ENCODE data around the gene TMEM235. TPM values are rescaled to one million over a fixed set of nuclear protein-coding genes. Genes with fewer than 3 reads are reported as not detected.

TMEM235 gene
- total and polyA plus RNA-seq, 2 donors (not counting 3 experiments of a cell fraction or from before 2014, with no cell fraction given), result 0.04 to 0.38 TPM

DNA sequence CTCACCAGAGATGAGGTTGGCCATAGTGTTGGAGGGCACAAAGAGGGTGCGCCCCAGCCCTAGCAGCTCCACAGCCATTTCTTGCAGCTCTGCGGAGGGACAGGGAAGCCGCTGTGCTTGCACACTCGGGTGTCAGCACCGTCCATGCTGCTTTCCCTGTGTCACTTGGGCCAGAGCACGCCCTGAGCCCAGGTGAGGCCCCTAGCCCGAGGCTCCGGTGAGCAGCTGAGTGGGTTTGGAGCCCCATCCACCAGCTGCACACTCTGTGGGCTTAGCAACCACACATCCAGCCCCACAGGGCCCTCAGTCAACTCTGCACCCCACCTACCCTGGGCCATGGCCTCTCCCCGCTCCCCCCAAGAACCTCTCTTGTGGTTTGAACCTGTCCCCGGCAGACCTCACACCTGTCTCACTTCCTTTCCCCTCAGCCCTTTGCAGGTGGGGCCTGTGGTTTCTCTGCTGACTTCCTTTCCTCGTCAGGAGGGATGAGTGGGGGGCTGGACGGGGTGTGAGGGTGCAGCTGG, 20.7 kb downstream of the TMEM235 start:
- Histone ChIP-seq H3K9ac (replicated peaks; ENCODE audit: extremely low read depth, insufficient read depth, low read length) (no peak overlapping the region), H3K4me3 (replicated peaks in 1 of 3; ENCODE audit: insufficient read depth in 1 of 3, low read depth in 1 of 3, low read length in 3 of 3) (no peak overlapping the region), H3K27me3 (ENCODE audit: control insufficient read depth in 2 of 2, insufficient read depth in 2 of 2, low read length in 2 of 2) (no peaks in the 10 kb centered on the region), H3K9me1 (replicated peaks; ENCODE audit: control insufficient read depth, extremely low read depth, insufficient read depth, low read length) (no peaks in the 10 kb centered on the region), H3K27ac (ENCODE audit: insufficient read depth, low read depth, low read length) (no peak overlapping the region), H2AFZ (ENCODE audit: low read depth, low read length) (no peak overlapping the region), H3K79me2 (ENCODE audit: control insufficient read depth, insufficient read depth, low read length) (no peaks in the 10 kb centered on the region), H3K9me3 (replicated peaks; ENCODE audit: control insufficient read depth, insufficient read depth, low read length) (no peaks in the 10 kb centered on the region), H3K4me2 (ENCODE audit: insufficient read depth, low read length) (no peak overlapping the region), H3K4me1 (ENCODE audit: control insufficient read depth, extremely low read depth, insufficient read depth, low read length) (peaks cover 4% of the 10 kb centered on the region), H4K20me1 (replicated peaks; ENCODE audit: control insufficient read depth, extremely low read depth, insufficient read depth, low read length) (no peaks in the 10 kb centered on the region), H3K36me3 (ENCODE audit: control insufficient read depth in 2 of 2, extremely low read depth in 1 of 2, insufficient read depth in 2 of 2, low read length in 2 of 2) (no peaks in the 10 kb centered on the region)
- intact Hi-C loops (cut with micrococcal nuclease), result loop anchor here (5.0 to 10.0 kb wide), 2 partner anchors 125 to 453 kb away; partner anchors contain the start of gene TMC6
- DNase-seq (ENCODE audit: low read depth, low spot score) (no peak), FAIRE-seq (no peak)
- ChIA-PET CTCF (interaction anchor here (1.3 to 3.5 kb wide), 12 partner anchors 10 to 233 kb away, joined by 4 to 49 read pairs (median 11); partner anchors contain the start of genes AFMID, SOCS3, SYNGR2 and TK1), POLR2A (no interaction called here)
- dilution Hi-C loops (cut with MboI; ENCODE audit: extremely low pct_ligation_motif_present, low sequenced_read_pairs), result no loop called here
- no TSS peak for BruUV-seq (replicated peaks)
- TF ChIP-seq EZH2 (IDR thresholded peaks at IDR 0.05; ENCODE audit: borderline replicate concordance, low read depth, low read length, severe bottlenecking) (no peak), JUN (IDR thresholded peaks at IDR 0.05; ENCODE audit: borderline replicate concordance, insufficient read depth, insufficient read length, low read depth) (no peak), GATA2 (IDR thresholded peaks at IDR 0.05; ENCODE audit: insufficient read depth, insufficient read length, low read depth, low read length) (no peak), POLR2AphosphoS5 (IDR thresholded peaks at IDR 0.05; ENCODE audit: insufficient read depth, low read depth, low read length) (no peak), FOS (IDR thresholded peaks at IDR 0.05; ENCODE audit: borderline replicate concordance, insufficient read depth, low read length) (no peak), POLR2A (IDR thresholded peaks at IDR 0.05; ENCODE audit: low read depth, low read length) (no peak), MYC (IDR thresholded peaks at IDR 0.05; ENCODE audit: low read depth, low read length) (no peak)
- TF ChIP-seq, protein P1, sequence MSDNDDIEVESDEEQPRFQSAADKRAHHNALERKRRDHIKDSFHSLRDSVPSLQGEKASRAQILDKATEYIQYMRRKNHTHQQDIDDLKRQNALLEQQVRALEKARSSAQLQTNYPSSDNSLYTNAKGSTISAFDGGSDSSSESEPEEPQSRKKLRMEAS (IDR thresholded peaks at IDR 0.05; ENCODE audit: insufficient read depth, insufficient read length), result no peak
- TF ChIP-seq, protein P2, sequence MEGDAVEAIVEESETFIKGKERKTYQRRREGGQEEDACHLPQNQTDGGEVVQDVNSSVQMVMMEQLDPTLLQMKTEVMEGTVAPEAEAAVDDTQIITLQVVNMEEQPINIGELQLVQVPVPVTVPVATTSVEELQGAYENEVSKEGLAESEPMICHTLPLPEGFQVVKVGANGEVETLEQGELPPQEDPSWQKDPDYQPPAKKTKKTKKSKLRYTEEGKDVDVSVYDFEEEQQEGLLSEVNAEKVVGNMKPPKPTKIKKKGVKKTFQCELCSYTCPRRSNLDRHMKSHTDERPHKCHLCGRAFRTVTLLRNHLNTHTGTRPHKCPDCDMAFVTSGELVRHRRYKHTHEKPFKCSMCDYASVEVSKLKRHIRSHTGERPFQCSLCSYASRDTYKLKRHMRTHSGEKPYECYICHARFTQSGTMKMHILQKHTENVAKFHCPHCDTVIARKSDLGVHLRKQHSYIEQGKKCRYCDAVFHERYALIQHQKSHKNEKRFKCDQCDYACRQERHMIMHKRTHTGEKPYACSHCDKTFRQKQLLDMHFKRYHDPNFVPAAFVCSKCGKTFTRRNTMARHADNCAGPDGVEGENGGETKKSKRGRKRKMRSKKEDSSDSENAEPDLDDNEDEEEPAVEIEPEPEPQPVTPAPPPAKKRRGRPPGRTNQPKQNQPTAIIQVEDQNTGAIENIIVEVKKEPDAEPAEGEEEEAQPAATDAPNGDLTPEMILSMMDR (IDR thresholded peaks at IDR 0.05; ENCODE audit: extremely low read depth in 1 of 2, insufficient read depth in 1 of 2, low read depth in 1 of 2, low read length in 2 of 2), result no peak
